ENCODE results near the gene ITGAE. TPM values are rescaled to one million over a fixed set of nuclear protein-coding genes. Genes with fewer than 3 reads are reported as not detected.

Gene ITGAE
- total RNA-seq, 4 donors from 2014 or later: 16.1 to 29.5 (median 21.4) TPM

DNA sequence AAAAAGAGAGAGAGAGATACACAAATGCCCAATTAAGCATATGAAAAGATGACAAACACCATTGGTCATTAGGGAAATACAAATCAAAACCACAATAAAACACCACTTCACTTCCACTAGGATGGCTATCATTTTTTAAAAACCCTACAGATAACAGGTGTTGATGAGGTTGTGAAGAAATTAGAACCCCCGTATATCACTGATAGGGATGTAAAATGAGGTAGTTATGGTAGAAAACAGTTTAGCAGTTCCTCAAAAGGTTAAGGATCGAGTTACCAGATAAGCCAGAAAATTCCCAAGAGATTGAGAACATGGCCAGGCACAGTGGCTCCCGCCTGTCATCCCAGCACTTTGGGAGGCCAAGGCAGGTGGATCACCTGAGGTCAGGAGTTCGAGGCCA lies 107.8 kb downstream of the ITGAE start:
- TF ChIP-seq, protein P1, sequence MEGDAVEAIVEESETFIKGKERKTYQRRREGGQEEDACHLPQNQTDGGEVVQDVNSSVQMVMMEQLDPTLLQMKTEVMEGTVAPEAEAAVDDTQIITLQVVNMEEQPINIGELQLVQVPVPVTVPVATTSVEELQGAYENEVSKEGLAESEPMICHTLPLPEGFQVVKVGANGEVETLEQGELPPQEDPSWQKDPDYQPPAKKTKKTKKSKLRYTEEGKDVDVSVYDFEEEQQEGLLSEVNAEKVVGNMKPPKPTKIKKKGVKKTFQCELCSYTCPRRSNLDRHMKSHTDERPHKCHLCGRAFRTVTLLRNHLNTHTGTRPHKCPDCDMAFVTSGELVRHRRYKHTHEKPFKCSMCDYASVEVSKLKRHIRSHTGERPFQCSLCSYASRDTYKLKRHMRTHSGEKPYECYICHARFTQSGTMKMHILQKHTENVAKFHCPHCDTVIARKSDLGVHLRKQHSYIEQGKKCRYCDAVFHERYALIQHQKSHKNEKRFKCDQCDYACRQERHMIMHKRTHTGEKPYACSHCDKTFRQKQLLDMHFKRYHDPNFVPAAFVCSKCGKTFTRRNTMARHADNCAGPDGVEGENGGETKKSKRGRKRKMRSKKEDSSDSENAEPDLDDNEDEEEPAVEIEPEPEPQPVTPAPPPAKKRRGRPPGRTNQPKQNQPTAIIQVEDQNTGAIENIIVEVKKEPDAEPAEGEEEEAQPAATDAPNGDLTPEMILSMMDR (IDR thresholded peaks at IDR 0.05): no peak
- TF ChIP-seq EP300 (IDR thresholded peaks at IDR 0.05): no peak
- no peak for TF ChIP-seq POLR2AphosphoS5 (IDR thresholded peaks at IDR 0.05)
- TF ChIP-seq POLR2A (IDR thresholded peaks at IDR 0.05; ENCODE audit: low read depth): no peak
- Histone ChIP-seq H3K27me3 (peaks cover 0 to 91% (median 35%) of the 10 kb centered on the region in 4 donors), H3K4me1 (peaks cover 18 to 25% (median 23%) of the 10 kb centered on the region in 4 donors), H3K4me3 (no peak overlapping the region), H3K9me3 (peaks cover 0 to 7% (median 3%) of the 10 kb centered on the region in 4 donors), H3K27ac (replicated peaks in 1 of 4) (no peak overlapping the region), H3K36me3 (no peaks in the 10 kb centered on the region)
- DNase-seq (ENCODE audit: extremely low spot score): no peak
- WGBS: 63% methylated on average over 4 of the region's 4 CpGs
- intact Hi-C loops (cut with DNase I): no loop called here

DNA sequence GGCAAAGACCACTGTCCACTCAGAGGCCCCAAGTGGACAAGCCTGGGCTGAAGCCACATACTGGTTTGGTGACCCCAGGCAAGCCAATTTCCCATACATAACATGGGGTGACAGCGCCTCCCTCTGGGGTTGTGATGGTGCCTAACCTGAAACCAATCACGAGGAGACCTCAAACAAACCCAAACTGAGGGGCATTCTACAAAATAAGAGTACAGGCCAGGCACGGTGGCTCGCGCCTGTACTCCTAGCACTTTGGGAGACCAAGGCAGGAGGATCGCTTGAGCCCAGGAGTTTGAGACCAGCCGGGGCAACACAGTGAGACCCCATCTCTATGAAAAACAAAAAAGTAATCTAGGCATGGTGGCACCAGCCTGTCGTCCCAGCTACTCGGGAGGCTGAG lies 108.6 kb downstream of the ITGAE start:
- intact Hi-C loops (cut with DNase I): no loop called here
- Histone ChIP-seq H3K36me3 (no peaks in the 10 kb centered on the region), H3K4me3 (no peak overlapping the region), H3K27ac (replicated peaks in 1 of 4) (no peak overlapping the region), H3K4me1 (peaks cover 18 to 29% (median 25%) of the 10 kb centered on the region in 4 donors), H3K27me3 (peaks cover 0 to 88% (median 35%) of the 10 kb centered on the region in 4 donors), H3K9me3 (no peaks in the 10 kb centered on the region)
- 81% methylated on average over 9 of the region's 9 CpGs for WGBS
- TF ChIP-seq POLR2AphosphoS5 (IDR thresholded peaks at IDR 0.05): no peak
- TF ChIP-seq POLR2A (IDR thresholded peaks at IDR 0.05; ENCODE audit: low read depth): no peak
- TF ChIP-seq, protein P1 (IDR thresholded peaks at IDR 0.05): no peak
- no peak for TF ChIP-seq EP300 (IDR thresholded peaks at IDR 0.05)
- no peak for DNase-seq (ENCODE audit: extremely low spot score)

DNA sequence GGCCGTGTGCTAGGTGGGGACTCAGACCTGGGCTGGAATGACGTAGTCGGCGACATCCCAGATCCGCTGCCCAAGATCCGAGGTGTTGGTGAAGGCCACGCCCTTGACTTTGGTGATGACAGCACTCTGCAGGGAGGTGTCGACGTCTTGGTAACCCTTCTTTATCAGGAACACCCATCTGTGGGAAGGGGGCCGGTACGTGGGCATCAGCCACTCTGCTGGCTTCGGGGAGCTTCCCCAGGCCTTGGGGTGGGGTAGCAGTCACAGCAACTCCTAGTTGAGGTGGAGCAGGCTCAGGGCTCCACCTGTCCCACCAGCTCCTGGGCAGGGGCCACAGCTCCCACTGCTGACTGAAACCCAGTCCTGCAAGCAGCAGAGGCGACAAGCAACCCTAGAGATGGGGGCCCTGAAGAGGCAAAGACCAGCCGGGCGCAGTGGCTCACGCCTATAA lies 109.3 kb downstream of the ITGAE start:
- Histone ChIP-seq H3K4me1 (peaks cover 18 to 29% (median 23%) of the 10 kb centered on the region in 4 donors), H3K36me3 (no peaks in the 10 kb centered on the region), H3K27ac (replicated peaks in 1 of 4) (no peak overlapping the region), H3K4me3 (no peak overlapping the region), H3K27me3 (peaks cover 0 to 81% (median 34%) of the 10 kb centered on the region in 4 donors), H3K9me3 (no peaks in the 10 kb centered on the region)
- 79% methylated on average over 10 of the region's 16 CpGs for WGBS
- no peak for TF ChIP-seq POLR2AphosphoS5 (IDR thresholded peaks at IDR 0.05)
- no peak for TF ChIP-seq EP300 (IDR thresholded peaks at IDR 0.05)
- TF ChIP-seq POLR2A (IDR thresholded peaks at IDR 0.05; ENCODE audit: low read depth): no peak
- TF ChIP-seq, protein P1 (IDR thresholded peaks at IDR 0.05): no peak
- intact Hi-C loops (cut with DNase I): no loop called here
- DNase-seq (ENCODE audit: extremely low spot score): no peak

DNA sequence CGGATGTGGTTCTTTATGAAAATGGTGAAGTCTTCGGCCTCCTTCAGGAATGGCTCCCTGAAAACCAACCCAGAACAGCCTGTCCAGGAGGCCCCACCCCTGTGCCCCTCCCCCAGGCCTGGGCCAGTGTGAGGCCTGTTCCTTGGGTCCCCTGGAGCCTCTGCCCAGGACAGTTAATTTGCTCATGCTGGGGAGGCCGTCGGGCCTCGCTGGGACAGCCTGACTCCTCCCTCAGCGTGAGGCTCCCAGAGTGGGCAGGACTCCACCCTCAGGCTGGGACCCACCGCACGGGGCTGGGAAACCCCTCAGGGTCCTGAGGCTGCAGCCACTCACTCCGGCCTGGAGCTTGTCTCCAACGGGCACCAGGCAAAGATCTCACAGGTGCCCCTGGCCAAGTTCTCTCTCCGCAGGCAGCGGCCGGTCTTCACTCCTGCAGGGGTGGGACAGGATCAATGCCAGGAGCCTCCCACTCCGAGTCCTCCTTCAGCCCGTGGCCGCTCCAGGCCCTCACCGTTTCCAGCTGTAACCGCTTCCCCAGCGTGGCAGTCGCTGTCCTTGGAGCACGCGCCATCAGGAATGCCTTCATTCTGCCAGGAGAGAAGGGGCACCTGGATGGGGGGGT lies 110.8 kb downstream of the ITGAE start:
- no peak for DNase-seq (ENCODE audit: extremely low spot score)
- WGBS: 82% methylated on average over 10 of the region's 22 CpGs
- H3K4me1 ChIP-seq: peaks cover 5 to 16% (median 9%) of the 10 kb centered on the region in 4 donors
- no peak overlapping the region for H3K27ac ChIP-seq (replicated peaks in 1 of 4)
- no peak for TF ChIP-seq EP300 (IDR thresholded peaks at IDR 0.05)
- no peak for TF ChIP-seq POLR2AphosphoS5 (IDR thresholded peaks at IDR 0.05)
- no peak for TF ChIP-seq POLR2A (IDR thresholded peaks at IDR 0.05; ENCODE audit: low read depth)
- TF ChIP-seq, protein P1 (IDR thresholded peaks at IDR 0.05): no peak
- no peaks in the 10 kb centered on the region for H3K36me3 ChIP-seq
- H3K27me3 ChIP-seq: peaks cover 0 to 70% (median 20%) of the 10 kb centered on the region in 4 donors
- no peak overlapping the region for H3K4me3 ChIP-seq
- intact Hi-C loops (cut with DNase I): no loop called here
- H3K9me3 ChIP-seq: no peaks in the 10 kb centered on the region

Measured in esophagus muscularis mucosa (tissue), 4 donors.